HepG2 (cell line): ENCODE results near the gene EIF5. TPM values are rescaled to one million over a fixed set of nuclear protein-coding genes. Genes with fewer than 3 reads are reported as not detected.

Source experiments
- DPF2 ChIP-seq: sonication (generic); formaldehyde crosslinking; IDR thresholded peaks from 2 replicates; pipeline ENCODE4 v1.4.0; 2020; ENCODE audit warnings: mild to moderate bottlenecking, low read depth, missing genetic modification reagents, borderline replicate concordance
- ELF3 ChIP-seq: IDR thresholded peaks from 2 replicates; pipeline ENCODE4 v1.6.1; 2016; ENCODE audit warnings: missing genetic modification reagents, missing compliant biosample characterization
- ETV5 ChIP-seq: IDR thresholded peaks from 2 replicates; pipeline ENCODE4 v1.6.1; 2018; ENCODE audit warnings: missing biosample characterization, missing genetic modification reagents, inconsistent platforms, borderline replicate concordance
- FOXK2 ChIP-seq: fragments of 450-650 bp; IDR thresholded peaks from 2 replicates; pipeline ENCODE4 v1.6.1; 2016
- HNF4G ChIP-seq, 2 experiments: sonication (generic) in 1 of 2; formaldehyde crosslinking in 1 of 2; IDR thresholded peaks; 2 replicates each; pipeline versions ENCODE4 v1.4.0 to v1.6.1; 2011 to 2020; ENCODE audit warnings: borderline replicate concordance in 2 of 2, low read depth in 2 of 2, mild to moderate bottlenecking in 2 of 2, low read length in 1 of 2, missing genetic modification reagents in 1 of 2, moderate library complexity in 1 of 2
- IRF2 ChIP-seq: IDR thresholded peaks from 2 replicates; pipeline ENCODE4 v1.6.1; 2018; ENCODE audit warnings: missing genetic modification reagents, missing compliant biosample characterization
- NFIB ChIP-seq: sonication (generic); formaldehyde crosslinking; IDR thresholded peaks from 2 replicates; pipeline ENCODE4 v1.9.0; 2021; ENCODE audit warnings: missing genetic modification reagents, mild to moderate bottlenecking, borderline replicate concordance
- NFYB ChIP-seq: sonication (generic); formaldehyde crosslinking; IDR thresholded peaks from 2 replicates; pipeline ENCODE4 v1.4.0; 2020; ENCODE audit warnings: missing genetic modification reagents
- NR2C2 ChIP-seq: sonication (generic); formaldehyde crosslinking; IDR thresholded peaks from 2 replicates; pipeline ENCODE4 v1.4.0; 2020; ENCODE audit warnings: missing genetic modification reagents, mild to moderate bottlenecking, moderate library complexity, borderline replicate concordance
- NR2F2 ChIP-seq: IDR thresholded peaks from 2 replicates; pipeline ENCODE4 v1.6.1; 2012; ENCODE audit warnings: low read depth, inconsistent platforms, borderline replicate concordance
- PHF8 ChIP-seq: sonication (generic); formaldehyde crosslinking; IDR thresholded peaks from 2 replicates; pipeline ENCODE4 v1.5.0; 2020; ENCODE audit warnings: missing genetic modification reagents
- SNAI1 ChIP-seq: sonication (generic); formaldehyde crosslinking; IDR thresholded peaks from 2 replicates; pipeline ENCODE4 v1.5.0; 2020; ENCODE audit warnings: mild to moderate bottlenecking, missing genetic modification reagents, borderline replicate concordance
- TCF7 ChIP-seq: sonication (generic); IDR thresholded peaks from 2 replicates; pipeline ENCODE4 v1.6.1; 2016; ENCODE audit warnings: antibody characterized with exemption, low read depth
- ZEB1 ChIP-seq: IDR thresholded peaks from 2 replicates; pipeline ENCODE4 v1.6.1; 2012; ENCODE audit warnings: mild to moderate bottlenecking, low read depth, inconsistent platforms; ENCODE audit not compliant: insufficient replicate concordance
- ZFY ChIP-seq: sonication (generic); formaldehyde crosslinking; IDR thresholded peaks from 2 replicates; pipeline ENCODE4 v1.4.0; 2020; ENCODE audit warnings: missing genetic modification reagents
- ZNF33A ChIP-seq: sonication (generic); formaldehyde crosslinking; IDR thresholded peaks from 2 replicates; pipeline ENCODE4 v1.5.1; 2020; ENCODE audit warnings: missing genetic modification reagents, mild to moderate bottlenecking, moderate library complexity, borderline replicate concordance
- ZNF383 ChIP-seq: sonication (generic); formaldehyde crosslinking; IDR thresholded peaks from 2 replicates; pipeline ENCODE4 v1.4.0; 2020; ENCODE audit warnings: missing genetic modification reagents, mild to moderate bottlenecking, borderline replicate concordance
- ZNF546 ChIP-seq: sonication (generic); formaldehyde crosslinking; conservative IDR thresholded peaks from 2 replicates; pipeline ENCODE4 v1.8.1; 2023; ENCODE audit warnings: mild to moderate bottlenecking, missing genetic modification reagents
- ZNF619 ChIP-seq: sonication (generic); formaldehyde crosslinking; IDR thresholded peaks from 2 replicates; pipeline ENCODE4 v1.4.0; 2020; ENCODE audit warnings: mild to moderate bottlenecking, missing genetic modification reagents
- polyA plus RNA-seq, 8 experiments: library from polyadenylated mRNA; depleted of rRNA in 3 of 8; stranded (reverse) in 7 of 8; unstranded in 1 of 8; fragments of >200 nt; fragmentation: Illumina TruSeq in 4 of 8; extraction: Trizol in 4 of 8; gene quantifications; 2 replicates each; pipeline versions ENCODE4 v1.2.1 to v1.2.3, GENCODE V29; 2011 to 2016; ENCODE audit warnings: low read depth in 4 of 8, missing spikeins in 1 of 8, mixed read lengths in 1 of 8; ENCODE audit not compliant: insufficient read depth in 1 of 8
- total RNA-seq, 5 experiments: library from RNA; depleted of rRNA; stranded (reverse); fragments of >200 nt; fragmentation: Illumina TruSeq; extraction: Trizol; gene quantifications; 2 replicates each; pipeline ENCODE4 v1.2.3, GENCODE V29; 2016; ENCODE audit warnings: low read depth in 1 of 5
- TF ChIP-seq, protein P1 (sequence below): sonication (generic); formaldehyde crosslinking; IDR thresholded peaks from 2 replicates; pipeline ENCODE4 v1.8.0; 2022; ENCODE audit warnings: mild to moderate bottlenecking, missing genetic modification reagents, borderline replicate concordance
- TF ChIP-seq, protein P2 (sequence below): sonication (generic); formaldehyde crosslinking; IDR thresholded peaks from 2 replicates; pipeline ENCODE4 v1.4.0; 2020; ENCODE audit warnings: mild to moderate bottlenecking, missing genetic modification reagents
- TF ChIP-seq, protein P3 (sequence below): sonication (generic); formaldehyde crosslinking; IDR thresholded peaks from 2 replicates; pipeline ENCODE4 v1.8.0; 2022; ENCODE audit warnings: mild to moderate bottlenecking, missing genetic modification reagents; ENCODE audit not compliant: insufficient replicate concordance
- TF ChIP-seq, protein P4 (sequence below): sonication (generic); formaldehyde crosslinking; IDR thresholded peaks from 2 replicates; pipeline ENCODE4 v1.4.0; 2020; ENCODE audit warnings: missing genetic modification reagents
- TF ChIP-seq, protein P5 (sequence below): sonication (generic); formaldehyde crosslinking; IDR thresholded peaks from 2 replicates; pipeline ENCODE4 v1.4.0; 2020; ENCODE audit warnings: missing genetic modification reagents

Gene EIF5
- total and polyA plus RNA-seq, 2 of the 13 experiments (the other 11 are each of a cell fraction or from before 2014, with no cell fraction given): 189 to 281 TPM

DNA sequence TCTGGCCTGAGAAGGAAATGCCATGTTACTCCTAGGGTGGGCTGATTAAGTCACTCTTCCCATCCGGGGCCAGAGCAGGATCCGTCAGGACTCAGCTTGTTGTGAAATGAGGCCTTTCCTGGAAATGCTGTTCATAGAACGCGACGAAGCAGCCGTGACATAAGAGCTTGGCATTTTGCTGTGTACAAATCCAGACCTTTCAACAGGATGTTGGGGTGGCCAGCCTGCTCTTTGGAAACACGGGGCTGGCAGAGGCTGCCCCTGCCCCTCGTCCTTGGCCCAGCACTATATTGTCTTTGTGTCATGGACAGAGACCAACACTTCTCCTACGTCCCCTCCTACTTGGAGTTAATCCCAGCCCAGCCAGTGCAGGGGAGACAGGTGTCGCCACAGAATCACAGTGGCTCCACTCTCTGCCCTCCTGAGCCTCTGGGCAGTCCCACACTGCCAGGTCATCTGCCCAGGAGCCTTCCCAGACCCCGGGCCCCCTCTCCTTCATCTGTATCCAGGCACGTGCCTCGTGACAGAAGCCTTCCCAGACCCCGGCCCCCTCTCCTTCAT, 18.6 kb upstream of the EIF5 start (continued):
- no peak for TF ChIP-seq HNF4G (IDR thresholded peaks at IDR 0.05; ENCODE audit: borderline replicate concordance, low read depth, low read length)
- no peak for TF ChIP-seq HNF4G (CRISPR knock-in tag; IDR thresholded peaks at IDR 0.05; ENCODE audit: borderline replicate concordance, low read depth)
- TF ChIP-seq NFYB (CRISPR knock-in tag): no peak
- TF ChIP-seq PHF8 (CRISPR knock-in tag): no peak
- no peak for TF ChIP-seq ZNF619 (CRISPR knock-in tag)
- TF ChIP-seq NR2C2 (CRISPR knock-in tag): no peak
- TF ChIP-seq TCF7: no peak
- TF ChIP-seq, protein P1, sequence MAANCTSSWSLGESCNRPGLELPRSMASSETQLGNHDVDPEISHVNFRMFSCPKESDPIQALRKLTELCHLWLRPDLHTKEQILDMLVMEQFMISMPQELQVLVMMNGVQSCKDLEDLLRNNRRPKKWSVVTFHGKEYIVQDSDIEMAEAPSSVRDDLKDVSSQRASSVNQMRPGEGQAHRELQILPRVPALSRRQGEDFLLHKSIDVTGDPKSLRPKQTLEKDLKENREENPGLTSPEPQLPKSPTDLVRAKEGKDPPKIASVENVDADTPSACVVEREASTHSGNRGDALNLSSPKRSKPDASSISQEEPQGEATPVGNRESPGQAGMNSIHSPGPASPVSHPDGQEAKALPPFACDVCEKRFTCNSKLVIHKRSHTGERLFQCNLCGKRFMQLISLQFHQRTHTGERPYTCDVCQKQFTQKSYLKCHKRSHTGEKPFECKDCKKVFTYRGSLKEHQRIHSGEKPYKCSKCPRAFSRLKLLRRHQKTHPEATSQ (CRISPR knock-in tag): no peak
- TF ChIP-seq DPF2 (CRISPR knock-in tag): 0 out of 2 replicates have a peak, but pooled peaks have one; percentile 18
- no peak for TF ChIP-seq NFIB
- TF ChIP-seq, protein P2, sequence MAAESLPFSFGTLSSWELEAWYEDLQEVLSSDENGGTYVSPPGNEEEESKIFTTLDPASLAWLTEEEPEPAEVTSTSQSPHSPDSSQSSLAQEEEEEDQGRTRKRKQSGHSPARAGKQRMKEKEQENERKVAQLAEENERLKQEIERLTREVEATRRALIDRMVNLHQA (CRISPR knock-in tag): no peak
- TF ChIP-seq, protein P3, sequence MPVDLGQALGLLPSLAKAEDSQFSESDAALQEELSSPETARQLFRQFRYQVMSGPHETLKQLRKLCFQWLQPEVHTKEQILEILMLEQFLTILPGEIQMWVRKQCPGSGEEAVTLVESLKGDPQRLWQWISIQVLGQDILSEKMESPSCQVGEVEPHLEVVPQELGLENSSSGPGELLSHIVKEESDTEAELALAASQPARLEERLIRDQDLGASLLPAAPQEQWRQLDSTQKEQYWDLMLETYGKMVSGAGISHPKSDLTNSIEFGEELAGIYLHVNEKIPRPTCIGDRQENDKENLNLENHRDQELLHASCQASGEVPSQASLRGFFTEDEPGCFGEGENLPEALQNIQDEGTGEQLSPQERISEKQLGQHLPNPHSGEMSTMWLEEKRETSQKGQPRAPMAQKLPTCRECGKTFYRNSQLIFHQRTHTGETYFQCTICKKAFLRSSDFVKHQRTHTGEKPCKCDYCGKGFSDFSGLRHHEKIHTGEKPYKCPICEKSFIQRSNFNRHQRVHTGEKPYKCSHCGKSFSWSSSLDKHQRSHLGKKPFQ (CRISPR knock-in tag): no peak
- TF ChIP-seq ZNF33A (CRISPR knock-in tag): no peak
- peak; percentile 84 for TF ChIP-seq ELF3
- 0 out of 2 replicates have a peak, but pooled peaks have one; percentile 12 for TF ChIP-seq ZFY (CRISPR knock-in tag)
- no peak for TF ChIP-seq NR2F2
- no peak for TF ChIP-seq ZNF546
- TF ChIP-seq SNAI1 (CRISPR knock-in tag): no peak
- TF ChIP-seq IRF2 (CRISPR knock-in tag): peak; percentile 59; the same call in 1 of the 2 replicates
- TF ChIP-seq ZNF383 (CRISPR knock-in tag): no peak
- TF ChIP-seq ZEB1: no peak
- TF ChIP-seq FOXK2: 0 out of 2 replicates have a peak, but pooled peaks have one; percentile 31
- TF ChIP-seq, protein P4, sequence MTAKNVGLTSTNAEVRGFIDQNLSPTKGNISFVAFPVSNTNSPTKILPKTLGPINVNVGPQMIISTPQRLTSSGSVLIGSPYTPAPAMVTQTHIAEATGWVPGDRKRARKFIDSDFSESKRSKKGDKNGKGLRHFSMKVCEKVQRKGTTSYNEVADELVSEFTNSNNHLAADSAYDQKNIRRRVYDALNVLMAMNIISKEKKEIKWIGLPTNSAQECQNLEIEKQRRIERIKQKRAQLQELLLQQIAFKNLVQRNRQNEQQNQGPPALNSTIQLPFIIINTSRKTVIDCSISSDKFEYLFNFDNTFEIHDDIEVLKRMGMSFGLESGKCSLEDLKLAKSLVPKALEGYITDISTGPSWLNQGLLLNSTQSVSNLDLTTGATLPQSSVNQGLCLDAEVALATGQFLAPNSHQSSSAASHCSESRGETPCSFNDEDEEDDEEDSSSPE (CRISPR knock-in tag): no peak
- peak; percentile 72; the same call in 1 of the 2 replicates for TF ChIP-seq ETV5 (CRISPR knock-in tag)
- TF ChIP-seq, protein P5, sequence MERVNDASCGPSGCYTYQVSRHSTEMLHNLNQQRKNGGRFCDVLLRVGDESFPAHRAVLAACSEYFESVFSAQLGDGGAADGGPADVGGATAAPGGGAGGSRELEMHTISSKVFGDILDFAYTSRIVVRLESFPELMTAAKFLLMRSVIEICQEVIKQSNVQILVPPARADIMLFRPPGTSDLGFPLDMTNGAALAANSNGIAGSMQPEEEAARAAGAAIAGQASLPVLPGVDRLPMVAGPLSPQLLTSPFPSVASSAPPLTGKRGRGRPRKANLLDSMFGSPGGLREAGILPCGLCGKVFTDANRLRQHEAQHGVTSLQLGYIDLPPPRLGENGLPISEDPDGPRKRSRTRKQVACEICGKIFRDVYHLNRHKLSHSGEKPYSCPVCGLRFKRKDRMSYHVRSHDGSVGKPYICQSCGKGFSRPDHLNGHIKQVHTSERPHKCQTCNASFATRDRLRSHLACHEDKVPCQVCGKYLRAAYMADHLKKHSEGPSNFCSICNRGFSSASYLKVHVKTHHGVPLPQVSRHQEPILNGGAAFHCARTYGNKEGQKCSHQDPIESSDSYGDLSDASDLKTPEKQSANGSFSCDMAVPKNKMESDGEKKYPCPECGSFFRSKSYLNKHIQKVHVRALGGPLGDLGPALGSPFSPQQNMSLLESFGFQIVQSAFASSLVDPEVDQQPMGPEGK: peak; percentile 61
